ENCODE results near the gene PDAP1. TPM values are rescaled to one million over a fixed set of nuclear protein-coding genes. Genes with fewer than 3 reads are reported as not detected.
"Not testable (repeated sequence)": the region's sequence is repeated elsewhere in the genome, so short reads cannot be mapped to it uniquely, and the experiment has no call there.

PDAP1 gene
- total RNA-seq, 1 experiment from 2014 or later = 200 TPM

DNA sequence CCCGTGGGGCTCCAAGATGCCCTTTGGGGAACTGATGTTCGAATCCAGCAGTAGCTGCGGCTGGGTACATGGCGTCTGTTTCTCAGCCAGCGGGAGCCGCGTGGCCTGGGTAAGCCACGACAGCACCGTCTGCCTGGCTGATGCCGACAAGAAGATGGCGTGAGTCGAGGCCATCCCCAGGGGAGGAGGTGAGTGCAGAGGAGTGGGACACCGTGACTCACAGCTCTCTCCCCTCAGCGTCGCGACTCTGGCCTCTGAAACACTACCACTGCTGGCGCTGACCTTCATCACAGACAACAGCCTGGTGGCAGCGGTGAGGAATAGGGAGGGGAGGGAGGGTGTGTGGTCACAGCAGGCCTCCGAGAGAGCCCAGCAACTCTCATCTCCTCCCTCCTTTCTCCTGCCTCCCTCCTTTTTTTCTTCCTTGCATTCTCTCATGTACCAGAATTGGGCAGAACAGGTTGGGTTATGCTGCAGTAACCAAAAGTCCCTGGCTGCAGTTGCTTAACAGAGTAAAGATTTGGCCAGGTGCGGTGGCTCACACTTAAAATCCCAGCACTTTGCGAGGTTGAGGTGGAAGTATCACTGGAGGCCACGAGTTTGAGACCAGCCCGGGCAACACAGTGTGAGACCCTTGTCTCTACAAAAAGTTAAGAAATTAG is 17.3 kb downstream of the PDAP1 start (continued):
- no peak for TF ChIP-seq EZH2 (IDR thresholded peaks at IDR 0.05)

DNA sequence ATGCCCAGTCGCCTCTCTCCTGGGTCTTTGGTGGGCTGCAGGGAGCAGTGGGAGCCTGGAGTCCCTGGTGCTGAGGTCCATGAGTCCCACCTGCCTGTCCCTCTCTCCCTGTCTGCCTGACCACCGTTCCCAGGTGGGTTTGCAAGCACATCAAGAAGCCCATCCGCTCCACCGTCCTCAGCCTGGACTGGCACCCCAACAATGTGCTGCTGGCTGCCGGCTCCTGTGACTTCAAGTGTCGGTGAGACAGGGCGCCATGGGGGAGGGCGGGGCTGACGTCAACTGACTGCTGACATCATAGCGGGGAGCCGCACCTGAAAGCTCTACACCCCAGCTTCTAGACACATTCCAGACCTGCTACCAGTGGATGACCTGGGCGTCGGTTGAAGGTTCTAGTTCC is 18.6 kb downstream of the PDAP1 start:
- no peaks in the 10 kb centered on the region; the same call in 1 of the 2 replicates for H4K20me1 ChIP-seq (ENCODE audit: insufficient read depth)
- no peak for DNase-seq (ENCODE audit: low read depth, low spot score)
- no peaks in the 10 kb centered on the region for H3K9me3 ChIP-seq (ENCODE audit: control insufficient read depth in 1 of 2, insufficient read depth in 1 of 2, low read depth in 1 of 2, low read length in 2 of 2)
- H3K79me2 ChIP-seq (ENCODE audit: insufficient read depth, low read length) = no peaks in the 10 kb centered on the region; the same call in 1 of the 2 replicates
- H3K27me3 ChIP-seq (ENCODE audit: insufficient read depth, low read length) = no peaks in the 10 kb centered on the region
- H3K4me2 ChIP-seq (ENCODE audit: low read length) = no peak overlapping the region
- ChIA-PET POLR2A (no interaction called here), CTCF (no interaction called here), RAD21 (ENCODE audit: low non-redundant PET in 1 of 2, low total read pairs in 2 of 2, uncharacterized antibody in 2 of 2, unreplicated experiment in 2 of 2) (no interaction called here)
- peaks cover 9 to 24% of the 10 kb centered on the region in 2 experiments for H3K36me3 ChIP-seq (ENCODE audit: control insufficient read depth in 1 of 2, insufficient read depth in 2 of 2, low read length in 2 of 2)
- H3K4me1 ChIP-seq (ENCODE audit: control insufficient read depth in 1 of 2, insufficient read depth in 2 of 2, low read length in 2 of 2) = peaks cover 0 to 16% of the 10 kb centered on the region in 2 experiments; a peak in 1 of 4 replicates
- intact Hi-C loops (cut with micrococcal nuclease) = no loop called here
- no peak overlapping the region for H2AFZ ChIP-seq (ENCODE audit: low read depth, low read length, poor library complexity, severe bottlenecking)
- no peak overlapping the region for H3K9ac ChIP-seq (ENCODE audit: low read length)
- no peaks in the 10 kb centered on the region for H3K9me2 ChIP-seq (ENCODE audit: insufficient read depth)
- ATAC-seq = no peak
- no TSS peak for BruUV-seq (replicated peaks)
- no peak overlapping the region for H3K4me3 ChIP-seq (replicated peaks in 1 of 2; ENCODE audit: low read depth in 1 of 2, low read length in 2 of 2)
- TF ChIP-seq ZNF274 (IDR thresholded peaks at IDR 0.05; ENCODE audit: low read depth, low read length) (no peak), SRF (IDR thresholded peaks at IDR 0.05; ENCODE audit: low read depth) (no peak), POLR2AphosphoS5 (IDR thresholded peaks at IDR 0.05; ENCODE audit: low read depth, low read length) (no peak; the same call in 1 of the 2 replicates)
- H3K27ac ChIP-seq (ENCODE audit: low read depth, low read length) = no peak overlapping the region

DNA sequence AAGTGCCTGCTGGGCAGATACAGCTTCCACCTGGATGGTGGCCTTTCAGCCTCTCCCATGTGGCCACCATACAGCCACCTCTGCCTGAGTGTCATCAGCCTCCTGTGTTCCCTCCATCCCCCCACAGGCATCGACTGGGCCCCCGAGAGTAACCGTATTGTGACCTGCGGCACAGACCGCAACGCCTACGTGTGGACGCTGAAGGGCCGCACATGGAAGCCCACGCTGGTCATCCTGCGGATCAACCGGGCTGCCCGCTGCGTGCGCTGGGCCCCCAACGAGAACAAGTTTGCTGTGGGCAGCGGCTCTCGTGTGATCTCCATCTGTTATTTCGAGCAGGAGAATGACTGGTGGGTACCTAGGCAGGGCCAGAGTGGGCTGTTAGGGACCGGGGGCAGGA is 20.5 kb downstream of the PDAP1 start:
- ChIA-PET POLR2A (no interaction called here), RAD21 (ENCODE audit: low non-redundant PET in 1 of 2, low total read pairs in 2 of 2, uncharacterized antibody in 2 of 2, unreplicated experiment in 2 of 2) (no interaction called here), CTCF (no interaction called here)
- no peak overlapping the region for H3K27ac ChIP-seq (ENCODE audit: low read depth, low read length)
- H3K36me3 ChIP-seq (ENCODE audit: control insufficient read depth in 1 of 2, insufficient read depth in 2 of 2, low read length in 2 of 2) = peaks cover 9 to 13% of the 10 kb centered on the region in 2 experiments; a peak in 3 of 4 replicates
- no peaks in the 10 kb centered on the region for H3K9me2 ChIP-seq (ENCODE audit: insufficient read depth)
- H3K4me2 ChIP-seq (ENCODE audit: low read length) = no peak overlapping the region
- TF ChIP-seq POLR2AphosphoS5 (IDR thresholded peaks at IDR 0.05; ENCODE audit: low read depth, low read length) (peak; percentile 9; the same call in 1 of the 2 replicates), JUND (IDR thresholded peaks at IDR 0.05) (no peak), SIN3A (IDR thresholded peaks at IDR 0.05; ENCODE audit: low read depth) (no peak), RAD21 (IDR thresholded peaks at IDR 0.05; ENCODE audit: low read depth) (no peak)
- peaks cover 0 to 9% of the 10 kb centered on the region in 2 experiments; a peak in 1 of 4 replicates for H3K4me1 ChIP-seq (ENCODE audit: control insufficient read depth in 1 of 2, insufficient read depth in 2 of 2, low read length in 2 of 2)
- H3K4me3 ChIP-seq (replicated peaks in 1 of 2; ENCODE audit: low read depth in 1 of 2, low read length in 2 of 2) = no peak overlapping the region
- no peak overlapping the region for H2AFZ ChIP-seq (ENCODE audit: low read depth, low read length, poor library complexity, severe bottlenecking)
- H3K79me2 ChIP-seq (ENCODE audit: insufficient read depth, low read length) = peaks cover 13% of the 10 kb centered on the region
- no peak overlapping the region for H3K9ac ChIP-seq (ENCODE audit: low read length)
- H4K20me1 ChIP-seq (ENCODE audit: insufficient read depth) = no peaks in the 10 kb centered on the region; the same call in 1 of the 2 replicates
- ATAC-seq (no peak), DNase-seq (ENCODE audit: low read depth, low spot score) (no peak)
- no peaks in the 10 kb centered on the region for H3K9me3 ChIP-seq (ENCODE audit: control insufficient read depth in 1 of 2, insufficient read depth in 1 of 2, low read depth in 1 of 2, low read length in 2 of 2)
- no peaks in the 10 kb centered on the region for H3K27me3 ChIP-seq (ENCODE audit: insufficient read depth, low read length)
- no TSS peak for BruUV-seq (replicated peaks)
- intact Hi-C loops (cut with micrococcal nuclease) = loop anchor here (1.0 kb wide), 1 partner anchor 23 kb away; no protein-coding TSS in a partner anchor

DNA sequence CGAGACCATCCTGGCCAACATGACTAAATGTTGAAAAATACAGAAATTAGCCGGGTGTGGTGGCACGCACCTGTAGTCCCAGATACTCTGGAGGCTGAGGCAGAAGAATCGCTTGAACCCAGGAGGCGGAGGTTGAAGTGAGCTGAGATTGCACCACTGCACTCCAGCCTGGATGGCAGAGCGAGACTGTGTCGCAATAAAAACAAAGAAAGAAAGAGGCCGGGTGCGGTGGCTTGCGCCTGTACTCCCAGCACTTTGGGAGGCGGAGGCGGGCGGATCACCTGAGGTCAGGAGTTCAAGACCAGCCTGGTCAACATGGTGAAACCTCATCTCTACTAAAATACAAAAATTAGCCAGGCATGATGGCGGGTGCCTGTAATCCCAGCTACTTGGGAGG is 21.2 kb downstream of the PDAP1 start:
- H4K20me1 ChIP-seq (ENCODE audit: insufficient read depth); H3K4me1 ChIP-seq (ENCODE audit: control insufficient read depth in 1 of 2, insufficient read depth in 2 of 2, low read length in 2 of 2); H3K27me3 ChIP-seq (ENCODE audit: insufficient read depth, low read length); H3K27ac ChIP-seq (ENCODE audit: low read depth, low read length); H3K9me3 ChIP-seq (ENCODE audit: control insufficient read depth in 1 of 2, insufficient read depth in 1 of 2, low read depth in 1 of 2, low read length in 2 of 2); ATAC-seq; CTCF ChIA-PET; H2AFZ ChIP-seq (ENCODE audit: low read depth, low read length, poor library complexity, severe bottlenecking); H3K4me2 ChIP-seq (ENCODE audit: low read length); DNase-seq (ENCODE audit: low read depth, low spot score); H3K9me2 ChIP-seq (ENCODE audit: insufficient read depth); H3K9ac ChIP-seq (ENCODE audit: low read length); H3K4me3 ChIP-seq (replicated peaks in 1 of 2; ENCODE audit: low read depth in 1 of 2, low read length in 2 of 2); BruUV-seq (replicated peaks): not testable (repeated sequence)
- H3K36me3 ChIP-seq (ENCODE audit: control insufficient read depth in 1 of 2, insufficient read depth in 2 of 2, low read length in 2 of 2) = peaks cover 9 to 13% of the 10 kb centered on the region in 2 experiments; a peak in 3 of 4 replicates
- H3K79me2 ChIP-seq (ENCODE audit: insufficient read depth, low read length) = peaks cover 18% of the 10 kb centered on the region
- RAD21 ChIA-PET (ENCODE audit: low non-redundant PET in 1 of 2, low total read pairs in 2 of 2, uncharacterized antibody in 2 of 2, unreplicated experiment in 2 of 2) = interaction anchor here in 1 of 2 experiments (0.7 kb wide), 1 partner anchor 351 kb away, joined by 9 read pairs; no protein-coding TSS in a partner anchor
- POLR2A ChIA-PET = interaction anchor here (1.3 kb wide), 1 partner anchor 22 kb away, joined by 3 read pairs; the partner anchor contains the start of gene BUD31
- intact Hi-C loops (cut with micrococcal nuclease) = loop anchor here (1.0 kb wide), 1 partner anchor 22 kb away; no protein-coding TSS in a partner anchor
